Measurements from ENCODE around the gene SPINT4. TPM values are rescaled to one million over a fixed set of nuclear protein-coding genes. Genes with fewer than 3 reads are reported as not detected.
"Not testable (repeated sequence)": the region's sequence is repeated elsewhere in the genome, so short reads cannot be mapped to it uniquely, and the experiment has no call there.

Gene SPINT4
- total and polyA plus RNA-seq, 11 donors = not detected

- TF ChIP-seq POLR2A (IDR thresholded peaks at IDR 0.05) = no peak
- TF ChIP-seq, protein P1, sequence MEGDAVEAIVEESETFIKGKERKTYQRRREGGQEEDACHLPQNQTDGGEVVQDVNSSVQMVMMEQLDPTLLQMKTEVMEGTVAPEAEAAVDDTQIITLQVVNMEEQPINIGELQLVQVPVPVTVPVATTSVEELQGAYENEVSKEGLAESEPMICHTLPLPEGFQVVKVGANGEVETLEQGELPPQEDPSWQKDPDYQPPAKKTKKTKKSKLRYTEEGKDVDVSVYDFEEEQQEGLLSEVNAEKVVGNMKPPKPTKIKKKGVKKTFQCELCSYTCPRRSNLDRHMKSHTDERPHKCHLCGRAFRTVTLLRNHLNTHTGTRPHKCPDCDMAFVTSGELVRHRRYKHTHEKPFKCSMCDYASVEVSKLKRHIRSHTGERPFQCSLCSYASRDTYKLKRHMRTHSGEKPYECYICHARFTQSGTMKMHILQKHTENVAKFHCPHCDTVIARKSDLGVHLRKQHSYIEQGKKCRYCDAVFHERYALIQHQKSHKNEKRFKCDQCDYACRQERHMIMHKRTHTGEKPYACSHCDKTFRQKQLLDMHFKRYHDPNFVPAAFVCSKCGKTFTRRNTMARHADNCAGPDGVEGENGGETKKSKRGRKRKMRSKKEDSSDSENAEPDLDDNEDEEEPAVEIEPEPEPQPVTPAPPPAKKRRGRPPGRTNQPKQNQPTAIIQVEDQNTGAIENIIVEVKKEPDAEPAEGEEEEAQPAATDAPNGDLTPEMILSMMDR (IDR thresholded peaks at IDR 0.05) = no peak
- no peaks in the 10 kb centered on the region for H3K9me3 ChIP-seq
- H3K4me3 ChIP-seq = no peak overlapping the region
- WGBS, 4 donors = 86 to 94% (median 90%) methylated on average over 2 of the region's 2 CpGs
- H3K36me3 ChIP-seq = no peaks in the 10 kb centered on the region
- intact Hi-C loops (cut with DNase I) = no loop called here
- ATAC-seq = no peak
- no peak overlapping the region for H3K27ac ChIP-seq
- no peak for DNase-seq
- no peaks in the 10 kb centered on the region for H3K4me1 ChIP-seq
- H3K27me3 ChIP-seq = peaks cover 0 to 4% (median 0%) of the 10 kb centered on the region in 9 donors
Measured at GRCh38 chr20:45695496-45695895, 26.7 kb upstream of the SPINT4 start.

DNA sequence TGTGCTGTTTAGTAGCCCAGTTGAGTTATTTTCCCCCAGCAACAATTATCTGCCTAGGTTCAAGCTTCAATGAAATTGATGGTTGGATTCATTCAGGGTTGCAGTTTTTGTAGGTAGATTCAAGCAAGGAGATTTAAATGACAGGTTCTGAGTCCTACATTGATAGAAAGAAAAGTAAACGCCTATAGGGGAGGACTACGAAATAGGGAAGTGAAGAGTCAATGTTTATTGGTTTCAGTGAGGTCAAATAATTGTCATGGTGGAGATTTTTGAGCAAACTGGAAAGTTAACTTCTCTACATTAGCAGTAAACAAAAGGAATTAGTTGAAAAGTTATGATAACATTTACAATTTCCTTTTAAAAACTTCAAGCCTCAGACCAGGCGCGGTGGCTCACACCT lies 21.0 kb upstream of the SPINT4 start:
- DNase-seq (no peak), ATAC-seq (no peak)
- no peak for TF ChIP-seq POLR2A (IDR thresholded peaks at IDR 0.05)
- TF ChIP-seq, protein P1 (IDR thresholded peaks at IDR 0.05) = no peak
- Histone ChIP-seq H3K36me3 (no peaks in the 10 kb centered on the region), H3K9me3 (no peaks in the 10 kb centered on the region), H3K4me3 (no peak overlapping the region), H3K27me3 (no peaks in the 10 kb centered on the region), H3K27ac (no peak overlapping the region), H3K4me1 (no peaks in the 10 kb centered on the region)
- 68 to 86% (median 78%) methylated on average over 4 of the region's 4 CpGs for WGBS, 4 donors
- intact Hi-C loops (cut with DNase I) = no loop called here

- no peaks in the 10 kb centered on the region for H3K27me3 ChIP-seq
- TF ChIP-seq, protein P1 (IDR thresholded peaks at IDR 0.05) = no peak
- TF ChIP-seq POLR2A (IDR thresholded peaks at IDR 0.05) = no peak
- intact Hi-C loops (cut with DNase I) = no loop called here
- no peak within 1 kb of the TSS for H3K4me3 ChIP-seq
- ATAC-seq (no peak), DNase-seq (no peak)
- no peaks in the 10 kb centered on the region for H3K9me3 ChIP-seq
- 59 to 69% (median 66%) methylated on average over 4 of the region's 4 CpGs for WGBS, 4 donors
- H3K4me1 ChIP-seq = no peaks in the 10 kb centered on the region
- no peak within 1 kb of the TSS for H3K27ac ChIP-seq
- H3K36me3 ChIP-seq = no peaks in the 10 kb centered on the region
Measured at GRCh38 chr20:45701873-45702272, 20.3 kb upstream of the SPINT4 start, which contains the start of gene WFDC13. Gene WFDC13, plus strand, starts transcription at chr20:45702038. Its CDS starts 86 bp downstream, at chr20:45702124.

- Histone ChIP-seq H3K27me3 (no peaks in the 10 kb centered on the region), H3K27ac (no peak within 1 kb of the TSS), H3K4me1 (no peaks in the 10 kb centered on the region), H3K36me3 (no peaks in the 10 kb centered on the region), H3K9me3 (no peaks in the 10 kb centered on the region), H3K4me3 (no peak within 1 kb of the TSS)
- DNase-seq (no peak), ATAC-seq (no peak)
- no peak for TF ChIP-seq POLR2A (IDR thresholded peaks at IDR 0.05)
- TF ChIP-seq, protein P1 (IDR thresholded peaks at IDR 0.05) = no peak
- 65 to 87% (median 79%) methylated on average over 1 of the region's 1 CpG for WGBS, 4 donors
- intact Hi-C loops (cut with DNase I) = no loop called here
Measured at GRCh38 chr20:45704969-45705637, 17.0 kb upstream of the SPINT4 start, which contains the start of gene WFDC10B. Gene WFDC10B, minus strand, starts transcription at chr20:45705019. Its CDS starts 19,027 bp downstream, at chr20:45685992.

DNA sequence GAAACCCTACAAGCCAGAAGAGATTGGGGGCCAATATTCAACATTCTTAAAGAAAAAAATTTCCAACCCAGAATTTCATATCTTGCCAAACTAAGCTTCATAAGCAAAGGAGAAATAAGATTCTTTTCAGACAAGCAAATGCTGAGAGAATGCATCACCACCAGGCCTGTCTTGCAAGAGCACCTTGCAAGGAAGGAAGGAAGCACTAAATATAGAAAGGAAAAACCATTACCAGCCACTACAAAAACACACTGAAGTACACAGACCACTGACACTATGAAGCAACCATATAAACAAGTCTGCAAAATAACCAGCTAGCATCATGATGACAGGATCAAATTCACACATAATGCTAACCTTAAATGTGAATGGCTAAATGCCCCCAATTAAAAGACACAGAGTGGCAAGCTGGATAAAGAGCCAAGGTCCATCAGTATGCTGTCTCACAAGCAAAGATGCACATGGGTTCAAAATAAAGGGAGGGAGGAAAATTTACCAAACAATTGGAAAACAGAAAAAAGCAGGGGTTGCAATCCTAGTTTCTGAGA lies 5.9 kb upstream of the SPINT4 start:
- intact Hi-C loops (cut with DNase I); DNase-seq; H3K36me3 ChIP-seq; ATAC-seq; H3K27ac ChIP-seq; H3K4me3 ChIP-seq; H3K9me3 ChIP-seq; H3K27me3 ChIP-seq; H3K4me1 ChIP-seq: not testable (repeated sequence)
